Middle frontal gyrus (tissue), 1 donor: ENCODE data around the gene GALE.
"Not testable (repeated sequence)": the region's sequence is repeated elsewhere in the genome, so short reads cannot be mapped to it uniquely, and the experiment has no call there.

Experiments
- DNase-seq: peaks from one replicate; pipeline ENCODE4 v3.0.0-alpha.2; 2015; ENCODE audit warnings: low spot score; ENCODE audit errors: extremely low spot score

The GALE gene

DNA sequence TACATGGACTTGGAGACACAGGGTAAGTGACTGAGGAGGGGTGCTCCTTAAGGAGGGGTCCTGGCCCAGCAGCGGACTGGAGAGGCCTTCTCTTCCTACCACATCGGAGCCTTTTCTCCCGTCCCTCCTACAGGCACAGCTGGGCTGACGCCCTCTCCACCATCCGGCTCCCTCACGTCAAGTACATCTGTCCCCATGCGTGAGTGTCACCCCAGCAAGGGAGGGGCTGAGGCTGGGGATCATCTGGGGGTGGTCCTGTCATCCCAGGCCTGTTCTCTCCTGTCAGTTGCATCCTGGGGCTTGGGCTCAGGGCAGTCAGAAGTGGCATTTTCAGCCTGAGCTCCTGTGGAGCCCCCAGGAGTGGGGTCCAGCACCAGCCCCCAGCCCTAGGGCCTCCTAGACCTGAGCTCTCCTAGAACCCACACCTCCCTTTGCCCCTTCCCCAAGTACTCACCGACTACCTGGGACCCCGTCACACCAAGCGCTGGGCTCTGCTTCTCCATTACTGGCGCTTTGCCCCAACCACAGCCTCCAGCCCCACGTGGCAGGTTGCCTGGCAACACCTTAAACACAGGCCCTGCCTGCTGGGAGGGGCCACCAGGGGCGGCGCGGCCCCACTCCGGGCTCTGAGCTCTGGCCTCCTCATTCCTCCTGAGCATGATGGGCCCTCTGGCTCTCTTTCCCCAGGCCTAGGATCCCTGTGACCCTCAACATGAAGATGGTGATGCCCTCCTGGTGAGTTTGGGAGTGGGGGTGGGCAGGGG lies 7.4 kb downstream of the GALE start:
- peak; percentile 20 for DNase-seq

DNA sequence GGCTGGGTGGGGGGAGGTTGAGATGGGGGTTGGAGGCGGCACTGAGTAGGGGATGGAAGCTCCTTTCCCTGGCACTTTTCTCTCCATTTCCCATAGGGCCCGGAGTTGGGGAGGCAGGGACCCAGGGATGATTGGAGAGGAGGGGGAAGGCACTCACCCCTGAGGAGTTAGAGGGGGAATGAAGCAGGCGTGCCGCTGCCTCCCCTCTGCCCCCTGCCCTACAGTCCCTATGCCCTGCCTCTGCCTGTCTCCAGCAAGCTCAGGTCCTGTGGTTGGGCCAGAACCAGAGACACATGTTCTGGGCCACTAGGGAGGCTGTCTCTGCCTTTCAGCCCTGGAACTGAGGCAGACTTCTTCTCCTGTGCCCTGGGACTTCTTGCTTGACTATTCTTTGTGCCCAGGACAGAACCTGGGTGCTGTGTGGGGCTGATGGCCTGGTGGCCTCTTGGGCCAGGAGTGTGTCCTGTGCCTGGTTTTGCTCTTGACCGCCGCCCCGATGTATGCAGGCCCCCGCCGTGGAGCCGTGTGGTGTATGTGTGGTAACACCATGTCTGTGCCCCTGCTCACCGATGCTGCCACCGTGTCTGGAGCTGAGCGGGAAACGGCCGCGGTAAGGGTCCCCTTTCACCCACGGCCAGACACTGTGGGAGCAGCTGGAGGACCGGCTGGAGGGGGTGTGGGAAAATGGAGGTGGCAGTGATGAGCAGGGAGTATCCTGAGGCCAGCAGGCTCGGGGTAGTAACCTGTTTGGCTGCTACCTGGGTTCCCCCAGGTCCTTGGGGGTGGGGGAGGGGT lies 8.2 kb downstream of the GALE start:
- DNase-seq: no peak

DNA sequence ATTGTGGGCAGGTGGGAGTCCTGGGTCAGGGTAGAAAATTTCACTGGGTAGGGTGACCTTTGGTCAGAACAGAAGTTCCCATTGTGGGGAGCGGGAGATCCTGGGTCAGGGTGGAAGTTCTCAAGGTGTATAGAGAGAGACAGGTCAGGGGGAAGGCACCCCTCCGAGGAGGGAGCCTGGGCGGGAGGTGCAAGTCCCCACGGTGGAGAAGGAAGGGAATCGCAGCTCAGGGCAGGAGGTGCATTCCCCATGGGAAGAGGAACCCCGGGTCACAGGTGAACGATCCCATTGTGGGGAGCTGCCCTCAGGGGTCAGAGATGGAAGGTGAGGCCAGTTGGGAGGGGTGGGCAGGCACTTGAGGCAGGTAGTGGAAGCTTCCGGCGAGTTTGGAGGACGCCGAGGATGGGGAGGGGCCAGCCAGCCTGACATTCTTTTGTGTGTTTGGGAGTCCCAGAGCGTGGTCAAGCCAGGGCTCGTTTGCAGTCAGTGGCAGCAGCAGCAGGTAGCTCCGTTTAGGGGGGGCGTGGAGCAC lies 9.0 kb downstream of the GALE start:
- no peak for DNase-seq

DNA sequence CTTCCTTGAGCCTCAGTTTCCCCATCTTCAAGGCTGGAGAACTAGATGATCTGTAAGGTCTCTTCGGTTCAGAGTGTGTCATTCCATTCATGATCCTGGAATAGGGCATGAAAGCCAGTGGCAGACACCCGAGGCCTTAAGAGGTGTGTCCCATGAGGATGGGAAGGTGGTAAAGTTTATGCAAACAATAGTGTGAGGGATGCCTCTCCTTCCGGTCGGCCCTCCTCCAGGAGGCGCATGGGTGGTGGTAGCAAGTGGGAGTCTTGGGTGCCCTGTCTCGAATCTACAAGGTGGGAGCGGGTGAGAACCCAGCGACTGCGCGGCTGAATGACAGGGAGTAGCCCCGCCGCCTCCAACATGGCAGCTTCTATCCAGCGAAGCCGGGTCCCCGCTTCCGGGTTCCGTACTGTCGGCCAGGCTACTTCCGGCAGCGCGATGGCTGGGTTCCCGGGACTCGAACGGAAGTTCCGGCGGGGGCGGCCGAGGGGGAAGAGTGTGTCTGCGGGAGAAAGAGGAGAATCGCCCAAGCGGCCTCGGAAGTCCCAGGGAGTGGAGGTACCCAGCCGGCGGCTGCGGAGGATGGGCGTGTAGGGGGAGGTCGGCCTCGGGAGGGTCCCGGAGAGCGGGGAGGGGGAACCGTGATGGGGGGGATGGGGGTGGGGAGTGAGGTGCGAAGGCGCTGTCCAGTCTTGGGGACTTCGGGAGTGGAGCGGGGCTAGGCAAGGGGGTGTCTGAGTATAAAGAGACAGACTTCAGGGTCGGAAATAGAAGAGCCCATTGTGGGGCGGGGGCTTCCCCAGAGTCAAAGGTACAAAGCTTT lies 9.6 kb downstream of the GALE start, which contains the start of gene LYPLA2:
LYPLA2 (plus strand) TSS at position 450 of the 820 bp plus-strand sequence. CDS start 1,538 bp downstream, outside the sequence.
- peak; percentile 95 for DNase-seq

DNA sequence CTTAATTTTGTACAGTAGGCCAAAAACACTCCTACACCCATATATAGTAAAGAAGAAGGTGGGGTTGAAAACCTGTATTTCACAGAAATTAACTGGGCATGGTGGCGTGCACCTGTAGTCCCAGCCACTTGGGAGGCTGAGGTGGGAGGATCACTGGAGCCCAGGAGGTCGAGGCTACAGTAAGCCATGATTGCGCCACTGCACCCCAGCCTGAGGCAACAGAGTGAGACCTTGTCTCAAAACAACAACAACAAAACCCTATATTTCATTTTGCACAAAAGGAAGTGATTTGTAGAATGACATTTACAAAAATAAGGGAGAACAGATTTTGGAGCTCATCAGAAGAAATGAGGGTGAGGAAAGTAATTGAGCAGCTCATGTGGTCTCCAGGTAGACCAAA lies 11.9 kb downstream of the GALE start:
- DNase-seq: no peak

DNA sequence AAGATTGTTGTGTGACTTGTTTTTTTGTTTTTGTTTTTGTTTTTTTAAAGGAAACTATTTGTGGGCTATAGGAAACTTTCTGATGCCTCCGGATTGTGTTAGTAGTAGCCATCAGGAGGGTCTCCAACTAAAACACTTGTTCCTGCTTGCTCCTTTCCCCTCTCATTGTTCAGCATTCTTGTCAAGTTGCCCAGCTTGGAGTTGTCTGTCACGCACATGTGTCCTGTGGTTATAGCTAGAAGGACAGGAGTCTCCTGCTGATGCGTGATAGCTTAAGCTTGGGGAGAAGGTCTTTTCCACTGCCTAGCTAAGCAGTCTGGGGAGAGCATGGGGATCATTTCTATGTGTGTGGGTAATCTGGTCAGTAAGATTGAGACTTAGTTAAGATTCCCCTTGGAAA lies 12.9 kb downstream of the GALE start:
- no peak for DNase-seq

DNA sequence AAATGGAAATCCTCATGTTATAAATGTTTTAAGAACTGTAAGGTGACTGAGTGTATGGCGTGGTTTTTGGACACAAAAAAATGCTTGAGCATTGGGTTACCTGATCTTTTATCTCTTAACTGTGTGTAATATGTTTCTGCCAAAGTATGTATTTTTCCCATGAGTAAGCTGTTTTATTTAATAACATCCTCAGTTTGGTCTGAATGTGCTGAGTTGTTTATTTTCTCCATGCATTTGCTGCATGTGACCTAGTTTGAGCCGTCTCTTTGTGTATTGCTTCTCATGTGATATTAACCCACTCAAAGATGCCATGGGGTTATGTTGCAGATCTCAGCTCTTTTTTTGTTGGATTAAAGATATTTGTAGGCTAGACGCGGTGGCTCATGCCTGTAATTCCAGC lies 15.7 kb downstream of the GALE start:
- no peak for DNase-seq

DNA sequence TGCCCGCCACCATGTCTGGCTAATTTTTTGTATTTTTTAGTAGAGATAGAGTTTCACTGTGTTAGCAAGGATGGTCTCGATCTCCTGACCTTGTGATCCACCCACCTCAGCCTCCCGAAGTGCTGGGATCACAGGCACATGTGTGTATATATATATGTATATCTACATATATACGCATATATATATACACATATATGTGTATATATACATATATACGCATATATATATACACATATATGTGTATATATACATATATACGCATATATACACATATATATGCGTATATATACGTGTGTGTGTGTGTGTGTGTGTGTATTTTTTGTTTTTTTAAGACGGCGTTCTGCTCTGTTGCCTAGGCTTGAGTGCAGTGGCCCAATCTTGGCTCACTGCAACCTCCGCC lies 17.4 kb downstream of the GALE start:
- not testable (repeated sequence) for DNase-seq

DNA sequence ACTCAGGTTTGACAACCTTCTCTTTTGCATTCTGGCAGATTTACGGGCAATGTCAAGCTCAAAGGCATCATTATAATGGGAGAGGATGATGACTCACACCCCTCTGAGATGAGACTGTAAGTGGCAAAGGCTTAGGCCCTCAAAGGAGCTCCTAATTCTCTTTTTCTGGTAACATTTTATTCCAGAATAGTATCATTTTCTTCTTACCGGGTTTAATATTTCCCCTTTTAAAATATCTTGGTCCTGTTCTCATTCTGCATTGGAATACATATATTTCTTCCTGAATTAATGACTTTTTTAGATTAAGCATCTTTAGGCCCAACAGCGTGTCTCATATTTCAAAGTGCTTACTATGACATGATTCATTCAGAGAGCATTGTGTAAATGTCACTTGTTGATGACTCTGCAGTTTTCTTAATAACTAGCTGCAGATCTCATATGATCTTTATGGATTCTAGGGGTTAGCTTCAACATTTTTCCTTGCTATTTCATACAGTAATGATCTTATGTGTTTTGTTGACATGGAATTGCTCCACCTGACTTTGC lies 20.7 kb downstream of the GALE start:
- no peak for DNase-seq

DNA sequence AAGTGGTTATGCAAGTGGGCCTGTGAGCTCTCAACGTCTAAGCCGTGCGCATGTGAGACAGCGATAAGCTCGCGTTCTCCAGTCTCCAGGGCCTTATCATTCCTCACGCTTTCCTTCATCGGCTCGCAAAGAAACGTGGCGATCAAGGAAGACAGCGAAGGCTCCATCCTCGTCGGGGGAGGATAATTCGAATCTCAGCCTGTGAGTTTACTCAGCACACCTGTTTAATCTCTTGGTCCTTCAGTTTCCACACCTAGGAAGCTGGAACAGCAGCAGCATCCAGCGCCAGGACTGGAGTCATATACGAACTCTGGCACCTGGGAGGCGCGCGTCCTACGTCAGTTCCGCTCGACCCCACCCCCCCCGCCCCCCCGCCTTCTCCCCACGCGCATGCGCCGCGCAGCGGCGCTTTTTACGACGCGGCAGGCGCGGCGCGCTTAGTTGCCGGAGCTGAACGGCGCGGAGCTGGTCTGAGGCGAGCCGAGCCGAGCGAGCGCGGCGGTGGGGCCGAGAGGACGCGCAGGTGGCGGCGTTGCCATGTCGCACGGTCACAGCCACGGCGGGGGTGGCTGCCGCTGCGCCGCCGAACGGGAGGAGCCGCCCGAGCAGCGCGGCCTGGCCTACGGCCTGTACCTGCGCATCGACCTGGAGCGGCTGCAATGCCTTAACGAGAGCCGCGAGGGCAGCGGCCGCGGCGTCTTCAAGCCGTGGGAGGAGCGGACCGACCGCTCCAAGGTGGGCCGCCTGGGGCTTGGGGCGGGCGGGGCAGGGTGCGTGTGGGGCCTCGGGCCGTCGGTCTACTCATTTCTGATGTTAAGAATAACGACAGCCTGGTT lies 22.4 kb downstream of the GALE start, which contains the start of gene PITHD1:
PITHD1 (plus strand) TSS at position 440 of the 836 bp plus-strand sequence; CDS start at position 538, 98 bp downstream.
- DNase-seq: peak; percentile 63

DNA sequence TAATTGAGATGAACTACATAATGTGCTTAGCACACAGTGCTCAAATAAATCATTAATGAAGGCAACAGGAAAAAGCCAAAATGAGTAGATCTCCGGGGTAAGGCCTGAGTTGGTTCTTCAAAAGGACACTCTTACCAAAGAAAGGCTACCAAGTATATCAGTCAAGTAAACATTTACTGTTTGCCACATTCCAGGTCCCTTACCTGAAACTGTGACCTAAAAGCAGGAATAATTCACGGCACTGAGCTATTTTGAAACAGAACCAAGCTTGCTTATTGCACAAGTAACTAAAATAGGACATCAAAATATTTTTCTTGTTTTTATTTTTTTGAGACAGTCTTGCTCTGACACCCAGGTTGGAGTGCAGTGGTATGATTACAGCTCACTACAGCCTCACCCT lies 24.3 kb downstream of the GALE start:
- DNase-seq: no peak

DNA sequence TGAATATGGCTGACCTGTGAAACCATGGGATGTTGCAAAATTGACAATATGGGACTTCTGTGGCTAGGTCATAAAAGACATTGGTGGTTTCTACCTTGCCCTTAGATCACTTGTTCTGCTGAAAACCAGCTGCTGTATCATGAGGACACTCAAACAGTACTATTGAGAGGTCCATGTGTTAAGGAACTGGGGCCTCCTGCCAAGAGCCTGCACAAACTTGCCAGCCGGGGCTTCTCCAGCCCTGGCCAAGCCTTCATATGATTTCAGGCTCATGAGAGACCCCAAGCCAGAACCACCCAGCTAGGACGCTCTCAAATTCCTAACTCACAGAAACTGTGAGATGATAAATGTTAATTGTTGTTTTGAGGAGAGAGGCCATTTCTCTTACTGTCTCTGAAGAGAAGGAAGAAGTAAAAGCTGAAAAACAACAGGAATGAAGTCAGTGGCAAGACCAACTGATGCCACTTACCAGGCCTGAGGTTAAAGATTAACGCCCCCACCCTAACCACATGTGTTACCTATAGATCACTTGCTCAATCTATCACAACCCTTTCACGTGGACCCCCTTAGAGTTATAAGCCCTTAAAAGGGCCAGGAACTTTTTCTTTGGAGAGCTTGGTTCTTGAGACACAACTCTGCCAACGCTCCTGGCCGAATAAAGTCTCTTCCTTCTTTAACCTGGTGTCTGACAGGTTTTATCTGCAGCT lies 26.2 kb downstream of the GALE start:
- DNase-seq: no peak

DNA sequence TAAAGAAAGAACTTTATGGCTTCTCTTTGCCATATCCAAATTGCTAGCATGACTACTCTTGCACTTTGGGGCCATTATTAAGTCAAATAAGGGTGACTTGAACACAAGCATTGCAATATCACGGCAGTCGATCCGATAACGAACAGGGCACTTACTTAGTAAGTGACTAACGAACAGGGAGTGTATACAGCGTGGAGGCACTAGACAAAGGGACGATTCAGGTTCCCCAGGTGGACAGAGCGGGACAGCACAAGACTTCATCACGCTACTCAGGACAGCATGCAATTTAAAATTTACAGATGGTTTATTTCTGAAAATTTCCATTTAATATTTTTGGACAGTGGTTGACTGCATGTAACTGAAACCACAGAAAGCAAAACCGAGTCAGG lies 27.7 kb downstream of the GALE start:
- no peak for DNase-seq

DNA sequence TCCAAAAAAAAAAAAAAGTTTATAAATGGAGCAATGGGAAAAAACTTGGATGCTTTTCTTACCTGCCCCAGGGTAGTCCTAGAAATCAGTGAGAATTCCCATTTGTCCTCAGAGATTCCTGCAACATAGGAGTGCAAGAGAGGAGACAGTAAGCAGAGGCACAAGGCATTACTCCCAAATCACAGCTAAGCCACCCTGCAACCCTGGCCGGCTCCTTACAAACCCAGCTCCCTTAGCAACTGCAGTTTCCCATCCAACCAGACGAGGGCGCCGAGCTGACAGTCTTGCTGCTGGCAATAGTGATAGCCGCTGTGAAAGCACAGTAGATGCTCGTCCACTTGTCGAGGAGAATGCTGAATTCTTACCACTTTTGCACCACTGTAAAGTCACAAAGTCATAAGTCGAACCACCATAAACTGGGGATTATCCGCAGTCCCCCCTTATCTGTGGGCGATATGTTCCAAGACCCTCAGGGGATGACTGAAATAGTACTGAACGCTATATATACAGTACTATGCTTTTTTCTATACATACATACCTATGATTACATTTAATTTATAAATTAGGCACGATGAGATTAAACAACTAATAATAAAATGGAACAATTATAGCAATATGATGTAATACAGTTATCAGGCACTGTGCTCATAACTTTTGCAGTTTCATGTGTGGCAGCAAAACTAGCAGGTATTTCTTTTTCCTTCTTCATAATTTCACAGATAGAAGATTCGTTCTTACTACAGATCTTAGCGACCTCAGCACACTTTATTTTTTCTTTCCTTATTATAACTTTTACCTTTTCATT lies 28.3 kb downstream of the GALE start:
- DNase-seq: peak; percentile 83

DNA sequence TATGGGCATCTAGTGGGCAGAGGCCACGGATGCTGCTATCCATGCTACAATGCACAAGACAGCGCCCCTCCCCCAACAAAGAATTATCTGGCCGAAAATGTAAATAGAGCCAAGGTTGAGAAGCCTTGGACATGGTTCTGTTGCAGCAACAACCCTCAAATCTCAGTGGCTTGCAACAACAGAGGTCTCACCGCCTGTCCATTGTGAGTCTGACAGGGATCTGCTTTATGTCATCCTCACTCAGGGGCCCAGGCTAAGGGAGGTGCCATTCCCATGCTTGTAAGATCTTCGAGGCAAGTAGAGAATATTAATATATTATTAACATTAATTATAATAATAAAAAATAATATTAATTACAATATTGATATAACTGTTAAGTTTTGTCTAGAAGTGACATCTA lies 31.8 kb downstream of the GALE start:
- no peak for DNase-seq

DNA sequence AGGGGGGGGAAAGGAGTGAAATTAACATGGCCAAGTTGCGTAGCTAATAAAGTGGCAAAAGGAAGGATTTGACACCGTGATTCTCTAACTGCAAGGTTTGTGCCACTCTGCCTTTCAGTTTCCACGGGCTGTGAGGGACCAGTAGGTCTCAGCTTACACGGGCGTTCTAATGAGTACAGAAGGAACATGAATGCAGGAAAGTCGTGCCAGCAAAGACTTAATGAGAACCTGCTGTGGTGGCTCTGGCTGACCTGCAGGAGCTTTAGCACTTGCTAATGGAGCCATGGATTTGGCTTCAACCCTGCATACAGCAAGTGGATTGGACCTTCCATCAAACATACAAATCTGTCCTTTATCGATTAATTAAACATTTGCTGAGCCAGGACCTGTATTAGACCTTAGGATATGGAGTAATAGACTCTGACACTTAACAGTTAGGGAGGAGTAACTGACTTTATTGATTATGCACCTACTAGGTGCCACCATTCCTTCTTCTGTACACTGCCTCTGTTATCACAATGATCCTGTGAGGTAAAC lies 37.4 kb downstream of the GALE start:
- DNase-seq: no peak

DNA sequence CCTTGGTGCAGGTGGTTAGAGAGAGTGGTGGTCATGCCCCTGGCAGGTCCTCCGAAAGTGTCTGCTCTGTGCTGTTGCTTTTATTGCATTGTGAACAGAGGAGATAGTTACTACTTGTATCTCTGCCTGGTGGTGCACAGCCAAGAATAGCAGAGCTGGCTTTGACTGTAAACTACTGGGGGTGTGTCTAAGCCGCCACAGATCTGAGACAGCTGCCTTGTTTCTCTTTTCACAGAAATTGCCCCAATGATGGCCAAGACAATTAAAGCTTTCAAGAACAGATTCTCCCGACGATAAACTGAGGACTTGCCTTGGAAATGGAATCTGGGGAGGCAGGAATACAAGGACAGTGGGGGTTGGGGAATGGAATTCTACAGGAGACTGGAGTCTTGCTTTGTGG lies 41.3 kb downstream of the GALE start:
- no peak for DNase-seq

DNA sequence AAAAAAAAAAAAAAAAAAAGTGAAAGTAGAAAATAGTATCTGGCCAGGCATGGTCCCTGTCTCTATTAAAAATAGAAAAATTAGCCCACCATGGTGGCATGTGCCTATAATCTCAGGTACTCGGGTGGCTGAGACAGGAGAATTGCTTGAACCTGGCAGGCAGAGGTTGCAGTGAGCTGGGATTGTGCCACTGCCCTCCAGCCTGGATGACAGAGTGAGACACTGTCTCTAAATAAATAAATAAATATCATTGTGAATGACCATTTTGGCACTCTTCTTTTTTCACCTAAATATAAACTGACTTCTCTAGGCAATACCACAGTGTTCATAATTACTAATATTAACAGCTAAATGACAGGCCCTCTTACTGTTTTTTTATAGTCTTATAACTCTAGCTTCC lies 42.7 kb downstream of the GALE start:
- DNase-seq: no peak

DNA sequence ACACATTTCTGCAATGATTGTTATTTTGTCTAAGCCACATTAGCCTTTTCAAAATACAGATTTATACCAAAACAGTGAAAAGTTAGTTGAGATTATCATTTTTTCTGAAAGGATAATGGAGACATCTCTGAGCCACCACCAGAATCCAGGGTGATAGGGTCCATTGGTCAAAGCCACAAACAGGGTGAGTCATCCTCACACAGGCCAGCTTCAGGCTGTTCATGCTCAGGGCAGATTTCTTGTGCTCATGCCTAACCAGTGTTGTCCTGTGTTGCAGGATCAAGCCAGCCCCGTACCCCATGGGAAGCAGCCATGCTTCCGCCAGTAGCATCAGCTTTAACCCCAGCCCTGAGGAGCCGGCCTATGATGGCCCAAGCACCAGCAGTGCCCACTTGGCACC lies 43.9 kb downstream of the GALE start:
- DNase-seq: no peak
